GM18858 (cell line): ENCODE measurements around the gene SLC44A1.
A peak's percentile ranks its signal among the peaks of the same experiment; 100 is the strongest.

ENCODE experiments used
- ATAC-seq: cut with Tn5 transposase; IDR thresholded peaks from one replicate; pipeline ENCODE4 v1.9.1; 2021; ENCODE audit not compliant: unreplicated experiment

Gene SLC44A1

GRCh38 chr9:105331755-105332154 is 87.3 kb downstream of the SLC44A1 start:
- ATAC-seq = no peak

GRCh38 chr9:105332471-105332870 is 88.0 kb downstream of the SLC44A1 start:
- no peak for ATAC-seq

GRCh38 chr9:105333076-105333475 is 88.6 kb downstream of the SLC44A1 start:
- no peak for ATAC-seq

GRCh38 chr9:105333811-105334210 is 89.4 kb downstream of the SLC44A1 start:
- no peak for ATAC-seq

GRCh38 chr9:105338308-105338707 is 93.9 kb downstream of the SLC44A1 start:
- no peak for ATAC-seq

GRCh38 chr9:105339849-105340248 is 95.4 kb downstream of the SLC44A1 start:
- ATAC-seq = no peak

- ATAC-seq = peak; percentile 63
Measured at GRCh38 chr9:105341434-105342146, 97.1 kb downstream of the SLC44A1 start.

GRCh38 chr9:105342147-105342505 is 97.7 kb downstream of the SLC44A1 start:
- no peak for ATAC-seq

GRCh38 chr9:105344283-105344682 is 99.8 kb downstream of the SLC44A1 start:
- no peak for ATAC-seq

GRCh38 chr9:105345626-105346025 is 101.2 kb downstream of the SLC44A1 start:
- no peak for ATAC-seq

- no peak for ATAC-seq
Measured at GRCh38 chr9:105346273-105346672, 101.8 kb downstream of the SLC44A1 start.

GRCh38 chr9:105354448-105354847 is 110.0 kb downstream of the SLC44A1 start:
- ATAC-seq = no peak

- ATAC-seq = peak; percentile 41
Measured at GRCh38 chr9:105355781-105356180, 111.3 kb downstream of the SLC44A1 start.

GRCh38 chr9:105357937-105358336 is 113.5 kb downstream of the SLC44A1 start:
- ATAC-seq = peak; percentile 92

GRCh38 chr9:105359892-105360291 is 115.4 kb downstream of the SLC44A1 start:
- no peak for ATAC-seq

- no peak for ATAC-seq
Measured at GRCh38 chr9:105360344-105360743, 115.9 kb downstream of the SLC44A1 start.

- ATAC-seq = no peak
Measured at GRCh38 chr9:105361873-105362272, 117.4 kb downstream of the SLC44A1 start.

- ATAC-seq = no peak
Measured at GRCh38 chr9:105362470-105362869, 118.0 kb downstream of the SLC44A1 start.

- no peak for ATAC-seq
Measured at GRCh38 chr9:105363837-105364236, 119.4 kb downstream of the SLC44A1 start.

GRCh38 chr9:105369911-105370310 is 125.5 kb downstream of the SLC44A1 start:
- no peak for ATAC-seq

- no peak for ATAC-seq
Measured at GRCh38 chr9:105373723-105374122, 129.3 kb downstream of the SLC44A1 start.

GRCh38 chr9:105375323-105375722 is 130.9 kb downstream of the SLC44A1 start:
- ATAC-seq = no peak

- ATAC-seq = no peak
Measured at GRCh38 chr9:105376893-105377292, 132.4 kb downstream of the SLC44A1 start.
